ENCODE results near the gene TESMIN.

TESMIN gene

DNA sequence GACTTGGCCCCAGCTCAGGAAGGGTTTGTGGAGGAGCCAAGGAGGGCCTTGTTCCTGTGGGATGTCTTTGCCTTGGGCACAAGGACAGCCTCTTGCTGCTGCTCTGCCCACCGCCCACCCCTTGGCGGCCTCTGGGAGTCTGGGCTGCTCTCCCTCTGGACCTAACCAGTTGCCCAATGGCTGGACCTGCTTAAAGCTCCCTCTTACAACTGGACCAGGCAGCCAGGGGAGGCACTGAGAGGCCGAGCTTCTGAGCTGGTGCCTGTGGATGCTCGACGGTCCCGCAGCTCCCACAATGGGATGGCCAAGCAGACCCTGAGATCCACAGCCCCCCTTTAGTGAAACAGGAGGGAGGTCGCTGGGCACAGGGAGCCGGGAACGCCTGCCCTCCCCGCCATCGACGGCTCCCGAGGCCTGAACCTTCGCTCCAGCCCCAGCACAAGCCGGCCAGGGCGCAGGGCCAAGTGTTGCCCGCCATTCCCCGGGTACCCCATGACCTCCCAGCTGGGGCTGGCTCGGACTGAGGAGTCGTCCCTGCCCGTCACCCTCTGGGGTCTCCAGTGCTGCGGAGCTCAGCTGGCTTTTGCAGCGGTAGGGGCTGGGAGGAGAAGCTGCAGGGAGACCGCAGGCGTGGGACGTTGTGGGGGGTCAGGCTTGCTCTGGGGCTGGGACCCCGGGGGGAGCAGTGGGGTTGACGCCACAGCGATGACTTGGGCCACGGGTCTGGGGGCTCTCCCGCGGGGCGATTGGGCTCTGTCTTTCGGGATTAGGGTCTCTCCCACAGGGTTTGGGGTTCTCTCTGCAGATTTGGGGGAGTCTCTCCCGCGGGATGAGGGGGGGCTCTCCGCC lies 67.6 kb downstream of the TESMIN start:
- no peak for DNase-seq (ENCODE audit: low read depth in 3 of 3)

GRCh38 chr11:68683121-68683520 lies 68.2 kb downstream of the TESMIN start:
- no peak for DNase-seq (ENCODE audit: low read depth in 3 of 3)

DNA sequence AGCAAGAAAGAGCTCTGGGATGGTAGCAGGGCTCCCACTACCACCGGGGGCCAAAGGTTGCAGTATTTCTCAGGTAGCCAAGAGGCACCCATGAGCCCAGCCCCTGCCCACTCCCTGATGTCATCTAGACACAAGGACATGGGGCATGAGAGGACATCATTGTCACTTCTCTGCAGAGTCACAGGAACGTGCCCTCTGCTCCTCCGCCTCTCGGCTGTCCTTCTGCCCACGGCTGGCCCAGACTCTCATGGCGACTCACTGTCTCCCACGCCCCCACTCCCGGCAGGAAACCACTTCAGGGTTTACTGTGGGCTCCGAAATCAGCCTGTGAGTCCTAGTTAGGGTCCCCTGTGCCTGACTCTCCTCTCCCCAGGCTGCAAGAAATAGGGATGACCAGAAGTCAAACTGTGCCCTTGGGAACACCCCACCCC lies 68.8 kb downstream of the TESMIN start:
- no peak for DNase-seq (ENCODE audit: low read depth in 3 of 3)

GRCh38 chr11:68680541-68681231 lies 70.6 kb downstream of the TESMIN start:
- no peak for DNase-seq (ENCODE audit: low read depth in 3 of 3)

DNA sequence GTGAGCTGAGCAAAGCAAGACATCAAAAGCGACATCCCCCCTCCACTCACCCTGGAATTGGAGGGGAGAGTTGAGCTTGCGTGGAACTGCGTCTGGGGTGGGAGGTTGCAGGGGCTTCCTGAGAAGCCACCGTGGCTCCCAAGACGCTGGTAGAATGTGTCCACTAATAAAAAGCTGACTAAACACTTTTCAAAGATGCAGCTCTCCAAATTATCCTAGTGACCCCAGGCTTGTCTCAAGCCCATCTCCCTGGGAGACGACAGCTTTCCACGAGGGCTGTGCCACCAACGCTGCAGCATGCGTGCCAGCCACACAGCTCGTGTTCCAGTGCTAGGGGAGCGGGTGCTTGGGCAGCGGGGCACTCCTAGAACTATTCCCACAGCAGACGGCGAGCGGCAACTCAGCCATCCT lies 73.3 kb downstream of the TESMIN start:
- DNase-seq (ENCODE audit: low read depth in 3 of 3) = no peak

DNA sequence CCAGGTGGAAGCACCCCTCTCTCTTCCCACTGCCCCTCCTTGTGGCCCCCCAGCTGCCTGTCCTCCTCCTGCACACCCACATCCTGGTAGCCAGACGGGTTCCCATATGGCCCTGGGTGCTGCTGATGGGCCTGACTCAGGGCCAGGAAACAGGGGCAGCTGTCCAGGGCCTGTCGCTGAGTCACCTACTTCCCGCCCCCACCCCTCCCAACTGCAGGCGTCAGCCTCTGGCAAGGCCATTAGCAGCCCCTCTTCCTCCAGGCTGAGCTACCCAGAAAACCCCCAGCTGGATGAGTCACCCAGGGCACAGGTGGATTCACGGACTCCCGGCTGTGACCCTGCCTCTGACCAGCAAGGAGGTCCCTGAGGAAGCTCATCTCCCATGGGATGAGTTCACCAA lies 73.9 kb downstream of the TESMIN start:
- no peak for DNase-seq (ENCODE audit: low read depth in 3 of 3)

- no peak for DNase-seq (ENCODE audit: low read depth in 3 of 3)
These were observed 76.9 kb downstream of the TESMIN start for GRCh38 chr11:68674461-68674860.

- DNase-seq (ENCODE audit: low read depth in 3 of 3) = no peak
These were observed 77.3 kb downstream of the TESMIN start for GRCh38 chr11:68673991-68674390.

- DNase-seq (ENCODE audit: low read depth in 3 of 3) = no peak
These were observed 77.9 kb downstream of the TESMIN start for GRCh38 chr11:68673306-68673945.

GRCh38 chr11:68670208-68670992 lies 80.9 kb downstream of the TESMIN start:
- DNase-seq (ENCODE audit: low read depth in 3 of 3) = no peak

GRCh38 chr11:68669301-68670090 lies 81.8 kb downstream of the TESMIN start:
- DNase-seq (ENCODE audit: low read depth in 3 of 3) = no peak

GRCh38 chr11:68667511-68668500 lies 83.5 kb downstream of the TESMIN start:
- DNase-seq (ENCODE audit: low read depth in 3 of 3) = no peak

GRCh38 chr11:68666849-68667248 lies 84.5 kb downstream of the TESMIN start:
- DNase-seq (ENCODE audit: low read depth in 3 of 3) = no peak

- DNase-seq (ENCODE audit: low read depth in 3 of 3) = no peak
These were observed 85.9 kb downstream of the TESMIN start for GRCh38 chr11:68665436-68665835.

GRCh38 chr11:68664906-68665305 lies 86.4 kb downstream of the TESMIN start:
- no peak for DNase-seq (ENCODE audit: low read depth in 3 of 3)

DNA sequence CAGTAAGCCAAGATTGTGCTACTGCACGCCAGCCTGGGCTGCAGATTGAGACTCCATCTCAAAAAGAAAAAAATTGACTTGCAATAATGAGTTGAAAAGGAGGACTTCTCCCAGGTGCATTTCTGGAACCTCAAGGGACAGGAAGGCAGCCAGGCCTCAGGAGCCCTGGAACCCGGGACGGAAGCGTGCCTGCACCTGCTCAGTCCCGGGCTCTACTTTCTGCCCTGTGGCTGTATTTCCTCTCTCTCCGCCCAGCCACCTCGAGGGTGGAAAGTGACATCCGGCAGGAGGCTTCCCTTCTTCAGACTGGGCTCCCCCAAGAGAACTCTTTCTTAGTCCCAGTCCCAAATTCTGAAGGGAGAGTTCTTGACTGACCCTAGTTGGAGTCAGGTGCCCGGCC lies 87.2 kb downstream of the TESMIN start:
- no peak for DNase-seq (ENCODE audit: low read depth in 3 of 3)

DNA sequence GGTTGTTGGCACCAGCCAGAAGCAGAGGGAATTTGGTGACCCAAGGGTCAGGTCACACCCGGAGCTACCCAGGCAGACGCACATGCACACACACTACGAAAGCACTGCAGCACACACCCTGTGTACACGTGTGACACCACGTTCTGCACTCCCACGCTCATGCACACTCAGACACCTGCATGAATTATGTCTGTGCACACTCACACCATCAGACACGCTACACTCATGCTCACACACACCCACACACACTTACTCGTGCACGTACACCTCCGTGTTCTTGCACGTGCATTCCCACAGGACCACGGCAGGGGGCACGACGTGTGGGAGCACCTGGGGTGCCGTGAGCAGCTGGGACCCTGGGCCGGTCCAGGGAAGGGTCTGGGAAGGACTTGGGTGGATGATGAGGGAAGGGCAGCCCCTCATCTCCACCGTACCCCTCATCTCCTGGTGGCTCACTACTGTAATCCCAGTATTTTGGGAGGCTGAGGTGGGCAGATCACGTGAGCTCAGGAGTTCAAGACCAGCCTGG lies 87.8 kb downstream of the TESMIN start:
- no peak for DNase-seq (ENCODE audit: low read depth in 3 of 3)

- DNase-seq (ENCODE audit: low read depth in 3 of 3) = no peak
These were observed 89.4 kb downstream of the TESMIN start for GRCh38 chr11:68661697-68662603.
